HepG2 (cell line): ENCODE data around the gene RNASE4. TPM values are rescaled to one million over a fixed set of nuclear protein-coding genes. Genes with fewer than 3 reads are reported as not detected.

Experiments used
- AGO2 ChIP-seq: fragments of 200-400 bp; formaldehyde crosslinking; optimal IDR thresholded peaks from 2 replicates; pipeline ENCODE3; 2017; ENCODE audit warnings: mild to moderate bottlenecking, low read depth, low read length, moderate library complexity
- CEBPB ChIP-seq: IDR thresholded peaks from 2 replicates; pipeline ENCODE4 v1.6.1; 2011; ENCODE audit warnings: low read depth, low read length, improper control_type of control experiment, borderline replicate concordance
- E2F1 ChIP-seq: sonication (generic); formaldehyde crosslinking; IDR thresholded peaks from 2 replicates; pipeline ENCODE4 v1.5.0; 2020; ENCODE audit warnings: missing genetic modification reagents
- JUN ChIP-seq: sonication (generic); formaldehyde crosslinking; IDR thresholded peaks from 2 replicates; pipeline ENCODE4 v1.4.0; 2020; ENCODE audit warnings: mild to moderate bottlenecking, missing genetic modification reagents
- KDM5B ChIP-seq: sonication (generic); formaldehyde crosslinking; IDR thresholded peaks from 2 replicates; pipeline ENCODE4 v1.4.0; 2020; ENCODE audit warnings: missing genetic modification reagents, mild to moderate bottlenecking, borderline replicate concordance
- KLF16 ChIP-seq, 2 experiments: sonication (generic) in 1 of 2; formaldehyde crosslinking in 1 of 2; IDR thresholded peaks; 2 replicates each; pipeline versions ENCODE4 v1.6.1 to v1.8.0; 2016 to 2023; ENCODE audit warnings: missing genetic modification reagents in 2 of 2, missing compliant biosample characterization in 1 of 2
- U2AF2 ChIP-seq: fragments of 200-400 bp; formaldehyde crosslinking; IDR thresholded peaks from 2 replicates; pipeline ENCODE4 v1.6.1; 2017; ENCODE audit warnings: low read depth, mild to moderate bottlenecking, low read length
- ZBTB7B ChIP-seq: sonication (generic); formaldehyde crosslinking; IDR thresholded peaks from 2 replicates; pipeline ENCODE4 v1.4.0; 2020; ENCODE audit warnings: missing genetic modification reagents
- ZFP37 ChIP-seq: sonication (generic); formaldehyde crosslinking; IDR thresholded peaks from 2 replicates; pipeline ENCODE4 v1.4.0; 2020; ENCODE audit warnings: missing genetic modification reagents, borderline replicate concordance
- ZKSCAN5 ChIP-seq: sonication (generic); formaldehyde crosslinking; IDR thresholded peaks from 2 replicates; pipeline ENCODE4 v1.5.1; 2020; ENCODE audit warnings: mild to moderate bottlenecking, missing genetic modification reagents
- ZMAT5 ChIP-seq: sonication (generic); formaldehyde crosslinking; IDR thresholded peaks from 2 replicates; pipeline ENCODE4 v1.5.0; 2020; ENCODE audit warnings: mild to moderate bottlenecking, low read depth, missing genetic modification reagents, borderline replicate concordance
- ZNF160 ChIP-seq: sonication (generic); formaldehyde crosslinking; IDR thresholded peaks from 2 replicates; pipeline ENCODE4 v1.8.0; 2022; ENCODE audit warnings: mild to moderate bottlenecking, inconsistent platforms, missing genetic modification reagents
- ZNF333 ChIP-seq: sonication (generic); formaldehyde crosslinking; IDR thresholded peaks from 2 replicates; pipeline ENCODE4 v1.4.0; 2020; ENCODE audit warnings: mild to moderate bottlenecking, missing genetic modification reagents, borderline replicate concordance
- ZNF441 ChIP-seq: sonication (generic); formaldehyde crosslinking; IDR thresholded peaks from 2 replicates; pipeline ENCODE4 v1.7.0; 2021; ENCODE audit warnings: missing genetic modification reagents, borderline replicate concordance
- ZNF510 ChIP-seq: sonication (generic); formaldehyde crosslinking; IDR thresholded peaks from 2 replicates; pipeline ENCODE4 v1.4.0; 2020; ENCODE audit warnings: low read depth, mild to moderate bottlenecking, missing genetic modification reagents
- ZNF609 ChIP-seq: sonication (generic); formaldehyde crosslinking; IDR thresholded peaks from 2 replicates; pipeline ENCODE4 v1.4.0; 2020; ENCODE audit warnings: mild to moderate bottlenecking, missing genetic modification reagents, borderline replicate concordance
- ZNF670 ChIP-seq: sonication (generic); formaldehyde crosslinking; IDR thresholded peaks from 2 replicates; pipeline ENCODE4 v1.8.0; 2022; ENCODE audit warnings: mild to moderate bottlenecking, missing genetic modification reagents, borderline replicate concordance
- ZNF703 ChIP-seq: sonication (generic); formaldehyde crosslinking; IDR thresholded peaks from 2 replicates; pipeline ENCODE4 v1.5.1; 2020; ENCODE audit warnings: missing genetic modification reagents, mild to moderate bottlenecking, moderate library complexity, borderline replicate concordance
- ZNF704 ChIP-seq: sonication (generic); formaldehyde crosslinking; IDR thresholded peaks from 2 replicates; pipeline ENCODE4 v1.8.1; 2023; ENCODE audit warnings: mild to moderate bottlenecking, inconsistent platforms, moderate library complexity, missing genetic modification reagents, borderline replicate concordance
- ZNF737 ChIP-seq: sonication (generic); formaldehyde crosslinking; IDR thresholded peaks from 2 replicates; pipeline ENCODE4 v1.5.0; 2020; ENCODE audit warnings: missing genetic modification reagents, mild to moderate bottlenecking, borderline replicate concordance
- ZNF776 ChIP-seq: sonication (generic); formaldehyde crosslinking; IDR thresholded peaks from 2 replicates; pipeline ENCODE4 v1.4.0; 2020; ENCODE audit warnings: mild to moderate bottlenecking, missing genetic modification reagents
- polyA plus RNA-seq, 8 experiments: library from polyadenylated mRNA; depleted of rRNA in 3 of 8; stranded (reverse) in 7 of 8; unstranded in 1 of 8; fragments of >200 nt; fragmentation: Illumina TruSeq in 4 of 8; extraction: Trizol in 4 of 8; gene quantifications; 2 replicates each; pipeline versions ENCODE4 v1.2.1 to v1.2.3, GENCODE V29; 2011 to 2016; ENCODE audit warnings: low read depth in 4 of 8, missing spikeins in 1 of 8, mixed read lengths in 1 of 8; ENCODE audit not compliant: insufficient read depth in 1 of 8
- total RNA-seq, 5 experiments: library from RNA; depleted of rRNA; stranded (reverse); fragments of >200 nt; fragmentation: Illumina TruSeq; extraction: Trizol; gene quantifications; 2 replicates each; pipeline ENCODE4 v1.2.3, GENCODE V29; 2016; ENCODE audit warnings: low read depth in 1 of 5

RNASE4 gene
- total and polyA plus RNA-seq, 2 of the 13 experiments (the other 11 are each of a cell fraction or from before 2014, with no cell fraction given), result 109 to 983 TPM

GRCh38 chr14:20683891-20684661 lies at the start of gene RNASE4 (continued):
- TF ChIP-seq JUN, result 0 out of 2 replicates have a peak, but pooled peaks have one; percentile 40
- TF ChIP-seq ZNF703 (CRISPR knock-in tag), result no peak
- TF ChIP-seq AGO2, result peak; percentile 86
- TF ChIP-seq ZNF333 (CRISPR knock-in tag), result peak; percentile 31; the same call in 1 of the 2 replicates
- peak; percentile 79 for TF ChIP-seq KDM5B (CRISPR knock-in tag)
- no peak; the same call in 1 of the 2 replicates for TF ChIP-seq ZNF704 (CRISPR knock-in tag)
- peak in 1 of 2 experiments; percentile 63; a peak in 2 of 4 replicates for TF ChIP-seq KLF16 (CRISPR knock-in tag; IDR thresholded peaks at IDR 0.05)
- peak; percentile 39; the same call in 1 of the 2 replicates for TF ChIP-seq ZNF609 (CRISPR knock-in tag)
- TF ChIP-seq ZNF441 (CRISPR knock-in tag), result peak; percentile 47; the same call in 1 of the 2 replicates
- TF ChIP-seq ZNF160, result peak; percentile 2; the same call in 1 of the 2 replicates
- peak; percentile 71; the same call in 1 of the 2 replicates for TF ChIP-seq ZNF670 (CRISPR knock-in tag)
- TF ChIP-seq U2AF2, result 0 out of 2 replicates have a peak, but pooled peaks have one; percentile 23
- TF ChIP-seq ZMAT5, result no peak
- TF ChIP-seq ZNF776, result no peak
- TF ChIP-seq ZFP37, result peak; percentile 54
- 0 out of 2 replicates have a peak, but pooled peaks have one; percentile 49 for TF ChIP-seq ZNF737 (CRISPR knock-in tag)
- TF ChIP-seq ZNF510 (CRISPR knock-in tag), result no peak
- TF ChIP-seq ZBTB7B, result peak; percentile 79
- no peak for TF ChIP-seq ZKSCAN5 (CRISPR knock-in tag)
- peak; percentile 44; the same call in 1 of the 2 replicates for TF ChIP-seq E2F1 (CRISPR knock-in tag)
- no peak for TF ChIP-seq CEBPB
